Measurements from ENCODE around the gene SCYL3. TPM values are rescaled to one million over a fixed set of nuclear protein-coding genes. Genes with fewer than 3 reads are reported as not detected.
"Not testable (repeated sequence)": the region's sequence is repeated elsewhere in the genome, so short reads cannot be mapped to it uniquely, and the experiment has no call there.

The SCYL3 gene
- total RNA-seq, 1 donor from 2014 or later: 5.4 TPM

DNA sequence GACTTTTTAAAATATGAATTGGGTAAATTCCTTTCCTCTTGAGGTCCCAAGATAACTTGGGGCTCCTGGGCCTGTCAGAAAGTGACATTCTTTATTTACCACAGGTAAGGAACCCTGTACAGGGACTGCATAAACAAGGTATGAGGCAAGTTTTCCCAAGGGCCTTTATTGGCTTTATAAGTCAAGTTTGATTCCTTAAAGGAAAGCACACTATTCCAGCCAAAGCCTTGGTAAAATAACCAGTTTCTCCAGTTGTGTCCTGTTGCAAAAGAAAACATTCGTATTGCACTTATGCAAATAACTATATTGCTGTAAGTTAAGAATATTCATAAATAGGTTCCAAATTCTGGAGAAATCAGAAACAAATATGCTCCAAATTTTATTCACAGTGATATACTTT lies 77.1 kb downstream of the SCYL3 start:
- no peak for DNase-seq (ENCODE audit: low read depth)

- DNase-seq (ENCODE audit: low read depth): no peak
Observed at GRCh38 chr1:169814265-169814664, 79.4 kb downstream of the SCYL3 start.

DNA sequence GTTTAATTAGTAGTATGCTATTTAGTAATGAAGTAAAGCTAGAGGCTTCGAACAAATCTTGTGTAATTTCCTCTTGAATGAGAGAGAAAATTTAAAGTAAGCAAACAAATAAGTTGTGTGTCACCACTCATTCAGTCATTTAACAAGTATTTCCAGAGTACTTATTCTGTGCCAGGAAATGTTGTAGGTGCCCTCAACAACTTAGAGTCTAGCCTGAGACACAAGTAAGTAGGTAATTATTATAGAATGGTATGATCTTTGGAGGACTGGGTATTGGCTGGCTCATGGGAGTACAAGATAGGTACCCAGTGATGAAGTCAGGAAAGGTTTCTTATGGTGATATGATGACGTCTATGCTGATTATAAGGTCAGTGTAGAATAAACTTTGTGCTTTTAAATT lies 81.6 kb downstream of the SCYL3 start:
- DNase-seq (ENCODE audit: low read depth): no peak

- not testable (repeated sequence) for DNase-seq (ENCODE audit: low read depth)
Observed at GRCh38 chr1:169811418-169812035, 82.2 kb downstream of the SCYL3 start.

- peak; percentile 49 for DNase-seq (ENCODE audit: low read depth)
Observed at GRCh38 chr1:169809370-169810095, 84.2 kb downstream of the SCYL3 start.

- DNase-seq (ENCODE audit: low read depth): no peak
Observed at GRCh38 chr1:169804941-169805340, 88.8 kb downstream of the SCYL3 start.

DNA sequence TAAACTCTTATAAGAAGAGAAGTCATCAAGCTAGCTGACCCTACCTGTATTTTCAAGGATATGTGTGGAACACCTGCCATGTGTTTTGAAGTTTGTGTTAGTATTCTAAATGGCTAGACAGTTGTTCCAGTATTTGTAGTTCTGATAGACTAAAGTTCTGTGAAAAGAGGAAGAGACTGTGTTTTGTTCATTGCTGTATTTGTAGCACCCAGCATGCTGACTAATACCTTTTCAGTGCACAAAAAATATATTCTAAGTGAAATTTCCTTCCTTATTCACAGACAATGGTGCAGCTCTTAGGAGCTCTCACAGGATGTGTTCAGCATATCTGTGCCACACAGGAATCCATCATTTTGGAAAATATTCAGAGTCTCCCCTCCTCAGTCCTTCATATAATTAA lies 90.8 kb downstream of the SCYL3 start:
- DNase-seq (ENCODE audit: low read depth): no peak

Other genes starting within 250 kb of the SCYL3 start
- not detected in 2 replicates for gene SELL, start 182.3 kb downstream of the SCYL3 start, total RNA-seq
- not detected in 2 replicates for gene SELE, start 159.8 kb downstream of the SCYL3 start, total RNA-seq
- gene METTL18, start 99.0 kb downstream of the SCYL3 start, total RNA-seq: 4.6 and 5.6 TPM in 2 replicates
- 26.5 and 34.2 TPM in 2 replicates for gene KIFAP3, start 180.8 kb upstream of the SCYL3 start, total RNA-seq